SK-N-SH (cell line): ENCODE measurements around the gene SPEM1. TPM values are rescaled to one million over a fixed set of nuclear protein-coding genes. Genes with fewer than 3 reads are reported as not detected.

Experiments
- CTCF ChIA-PET: fragments of 300-600, 350-600 bp; formaldehyde crosslinking; extraction: SDS; loops from one replicate; lab custom pipeline; 2021; lab: Yijun Ruan, JAX
- POLR2A ChIA-PET: fragments of 350-600 bp; sonication (Branson Sonifier 250); formaldehyde crosslinking; extraction: SDS; loops from one replicate; lab custom pipeline; 2020; ENCODE audit warnings: antibody characterized with exemption, inconsistent platforms; lab: Yijun Ruan, JAX
- DNase-seq: peaks from one replicate; pipeline ENCODE4 v3.0.0; 2012
- H2AFZ ChIP-seq: fragments of 200-600 bp; sonication (generic); 2 replicates; pipeline ENCODE4 v1.8.1; 2016; ENCODE audit warnings: antibody characterized with exemption, mild to moderate bottlenecking, low read depth
- H3F3A ChIP-seq: fragments of 200-600 bp; sonication (generic); replicated peaks from 2 replicates; pipeline ENCODE3; 2016; ENCODE audit warnings: antibody characterized with exemption, mild to moderate bottlenecking; ENCODE audit not compliant: insufficient read depth
- H3K27ac ChIP-seq, 2 experiments: fragments of 200-500 bp in 1 of 2; fragments of 200-600 bp in 1 of 2; sonication (Bioruptor generic) in 1 of 2; sonication (generic), shearing (Covaris generic) in 1 of 2; 2 replicates each; pipeline versions ENCODE4 v1.5.1 to v1.6.1; 2014 to 2016; ENCODE audit warnings: low read depth in 2 of 2, inconsistent platforms in 1 of 2, low read length in 1 of 2, mild to moderate bottlenecking in 1 of 2, mixed read lengths in 1 of 2
- H3K27me3 ChIP-seq: fragments of 200-600 bp; sonication (generic), shearing (Covaris generic); 2 replicates; pipeline ENCODE4 v1.6.1; 2016; ENCODE audit warnings: mixed run types; ENCODE audit not compliant: insufficient read depth
- H3K36me3 ChIP-seq, 2 experiments: fragments of 200-500 bp in 1 of 2; fragments of 200-600 bp in 1 of 2; sonication (Bioruptor generic) in 1 of 2; sonication (generic) in 1 of 2; replicated peaks in 1 of 2; 2 replicates each; pipeline versions ENCODE3 to v1.5.1; 2014 to 2016; ENCODE audit warnings: low read length in 1 of 2, mild to moderate bottlenecking in 1 of 2; ENCODE audit not compliant: insufficient read depth in 2 of 2, control insufficient read depth in 1 of 2
- H3K4me1 ChIP-seq, 2 experiments: fragments of 200-500 bp in 1 of 2; fragments of 200-600 bp in 1 of 2; sonication (Bioruptor generic) in 1 of 2; sonication (generic), shearing (Covaris generic) in 1 of 2; 2 replicates each; pipeline versions ENCODE4 v1.5.1 to v1.6.1; 2014 to 2016; ENCODE audit warnings: low read depth in 1 of 2, low read length in 1 of 2, mixed run types in 1 of 2; ENCODE audit not compliant: insufficient read depth in 2 of 2, control insufficient read depth in 1 of 2
- H3K4me2 ChIP-seq: fragments of 200-600 bp; sonication (generic), shearing (Covaris generic); 2 replicates; pipeline ENCODE4 v1.6.1; 2017; ENCODE audit warnings: mixed run types
- H3K4me3 ChIP-seq, 2 experiments: fragments of 200-500 bp in 1 of 2; fragments of 200-600 bp in 1 of 2; sonication (Bioruptor generic) in 1 of 2; sonication (generic), shearing (Covaris generic) in 1 of 2; 2 replicates each; pipeline versions ENCODE4 v1.5.1 to v1.8.1; 2014 to 2016; ENCODE audit warnings: low read depth in 2 of 2, inconsistent platforms in 1 of 2, low read length in 1 of 2, mild to moderate bottlenecking in 1 of 2, mixed read lengths in 1 of 2, moderate library complexity in 1 of 2
- H3K79me2 ChIP-seq: fragments of 200-600 bp; sonication (generic); 2 replicates; pipeline ENCODE4 v1.8.1; 2017; ENCODE audit warnings: mild to moderate bottlenecking; ENCODE audit not compliant: insufficient read depth
- H3K9ac ChIP-seq: fragments of 200-600 bp; sonication (generic); 2 replicates; pipeline ENCODE4 v1.6.1; 2017; ENCODE audit warnings: mixed run types
- H3K9me2 ChIP-seq: fragments of 200-600 bp; sonication (generic); 2 replicates; pipeline ENCODE4 v1.6.1; 2017; ENCODE audit warnings: mixed run types
- H3K9me3 ChIP-seq: fragments of 200-600 bp; sonication (generic); 2 replicates; pipeline ENCODE4 v1.6.1; 2017; ENCODE audit warnings: mixed run types, mild to moderate bottlenecking, moderate library complexity
- H4K20me1 ChIP-seq: fragments of 200-600 bp; sonication (generic); 2 replicates; pipeline ENCODE4 v1.6.1; 2017; ENCODE audit warnings: mild to moderate bottlenecking, mixed run types; ENCODE audit not compliant: insufficient read depth
- CTCF ChIP-seq: fragments of 200-600 bp; sonication (generic); IDR thresholded peaks from 2 replicates; pipeline ENCODE4 v1.6.1; 2017; ENCODE audit warnings: antibody characterized with exemption, mild to moderate bottlenecking, moderate library complexity
- EP300 ChIP-seq, 2 experiments: IDR thresholded peaks; 2 replicates each; pipeline versions ENCODE4 v1.4.0 to v1.6.1; 2012; ENCODE audit warnings: borderline replicate concordance in 1 of 2, low read depth in 1 of 2, low read length in 1 of 2
- EZH2phosphoT487 ChIP-seq: fragments of 200-600 bp; sonication (generic); IDR thresholded peaks from 2 replicates; pipeline ENCODE4 v1.6.1; 2017; ENCODE audit warnings: low read depth, mixed run types, mild to moderate bottlenecking, antibody characterized with exemption, moderate library complexity, borderline replicate concordance
- FOXJ3 ChIP-seq: sonication (generic); formaldehyde crosslinking; IDR thresholded peaks from 2 replicates; pipeline ENCODE4 v1.5.1; 2020; ENCODE audit warnings: mild to moderate bottlenecking, missing genetic modification reagents
- FOXM1 ChIP-seq: IDR thresholded peaks from 2 replicates; pipeline ENCODE4 v1.4.0; 2012; ENCODE audit warnings: low read depth, mild to moderate bottlenecking
- GABPA ChIP-seq: IDR thresholded peaks from 2 replicates; pipeline ENCODE4 v1.4.0; 2012; ENCODE audit warnings: low read depth, mild to moderate bottlenecking
- GATA2 ChIP-seq: sonication (generic); formaldehyde crosslinking; IDR thresholded peaks from 2 replicates; pipeline ENCODE4 v1.5.0; 2020; ENCODE audit warnings: mild to moderate bottlenecking, missing genetic modification reagents
- MEF2A ChIP-seq: IDR thresholded peaks from 2 replicates; pipeline ENCODE4 v1.4.0; 2012; ENCODE audit warnings: low read depth, borderline replicate concordance
- PBX3 ChIP-seq: IDR thresholded peaks from 2 replicates; pipeline ENCODE4; 2012
- RAD21 ChIP-seq: IDR thresholded peaks from 2 replicates; pipeline ENCODE4 v1.6.1; 2012; ENCODE audit warnings: mild to moderate bottlenecking, low read length
- RCOR1 ChIP-seq: fragments of 150-350 bp; IDR thresholded peaks from 2 replicates; pipeline ENCODE4 v1.6.1; 2017; ENCODE audit warnings: antibody characterized with exemption, low read length
- RXRA ChIP-seq: IDR thresholded peaks from 2 replicates; pipeline ENCODE4 v1.4.0; 2012; ENCODE audit warnings: low read depth, mild to moderate bottlenecking, borderline replicate concordance
- USF1 ChIP-seq: IDR thresholded peaks from 2 replicates; pipeline ENCODE4 v1.4.0; 2012; ENCODE audit warnings: low read depth, borderline replicate concordance
- WGBS: methylation state at CpG from one replicate; pipeline ENCODE4 v1.1.6; 2017; ENCODE audit warnings: low lambda C conversion rate; 5-methylcytosine and 5-hydroxymethylcytosine counted together
- polyA plus RNA-seq, 3 experiments: library from polyadenylated mRNA; depleted of rRNA; stranded (reverse); fragments of >200 nt; gene quantifications; 2 replicates each; pipeline ENCODE4 v1.2.3, GENCODE V29; 2012

Gene SPEM1
- polyA plus RNA-seq, 1 of the 3 experiments (the other 2 are of a cell fraction) = not detected

- no peak overlapping the region for H3K4me3 ChIP-seq
- CTCF ChIA-PET = no interaction called here
- WGBS = 81% methylated on average over 3 of the region's 3 CpGs
Measured at GRCh38 chr17:7379134-7379533, 41.0 kb upstream of the SPEM1 start.

More at GRCh38 chr17:7379134-7379533, 41.0 kb upstream of the SPEM1 start:
- H2AFZ ChIP-seq = no peak overlapping the region
- no peaks in the 10 kb centered on the region for H3F3A ChIP-seq
- POLR2A ChIA-PET = no interaction called here
- TF ChIP-seq FOXJ3 (CRISPR knock-in tag) (no peak), RAD21 (no peak), RCOR1 (no peak), FOXM1 (no peak), GABPA (no peak), EZH2phosphoT487 (no peak), MEF2A (no peak), CTCF (no peak), USF1 (no peak), RXRA (no peak), PBX3 (no peak), EP300 (IDR thresholded peaks at IDR 0.05; ENCODE audit: borderline replicate concordance in 1 of 2, low read depth in 1 of 2, low read length in 1 of 2) (no peak), GATA2 (no peak)
- no peak overlapping the region for H3K27ac ChIP-seq
- DNase-seq = no peak
- H3K4me2 ChIP-seq = no peak overlapping the region
- no peaks in the 10 kb centered on the region for H3K36me3 ChIP-seq
- H3K9me2 ChIP-seq = no peaks in the 10 kb centered on the region
- no peaks in the 10 kb centered on the region for H4K20me1 ChIP-seq
- H3K9me3 ChIP-seq = no peaks in the 10 kb centered on the region
- H3K4me1 ChIP-seq = peaks cover 0 to 26% of the 10 kb centered on the region in 2 experiments; a peak in 2 of 4 replicates
- H3K27me3 ChIP-seq = peaks cover 8% of the 10 kb centered on the region; the same call in 1 of the 2 replicates
- no peaks in the 10 kb centered on the region for H3K79me2 ChIP-seq
- H3K9ac ChIP-seq = no peak overlapping the region
